ENCODE measurements around the gene ZBED2.

ZBED2 gene

GRCh38 chr3:111603679-111604078, 8.5 kb upstream of the ZBED2 start:
- FAIRE-seq = no peak

DNA sequence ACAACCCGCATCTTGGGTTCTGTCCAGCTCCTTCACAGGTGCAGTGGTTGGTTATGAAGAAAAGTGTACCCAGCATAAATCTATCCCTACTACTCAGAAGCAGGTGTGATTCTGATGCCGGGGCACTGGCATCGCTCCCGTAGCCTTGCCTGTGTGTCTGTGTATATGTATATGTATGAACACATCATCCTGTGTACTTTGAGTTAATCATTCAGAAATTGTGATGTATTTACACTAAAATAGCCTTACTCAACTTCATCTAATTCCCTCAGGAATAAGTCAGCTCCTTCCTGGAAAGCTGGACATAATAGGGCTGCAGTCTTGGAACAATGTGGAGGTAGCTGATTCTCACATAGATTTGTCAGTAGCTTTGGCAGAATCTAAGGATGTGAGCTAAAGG, 6.7 kb upstream of the ZBED2 start:
- no peak for FAIRE-seq

- no peak for FAIRE-seq
These were observed 3.4 kb upstream of the ZBED2 start for GRCh38 chr3:111598552-111598951.

DNA sequence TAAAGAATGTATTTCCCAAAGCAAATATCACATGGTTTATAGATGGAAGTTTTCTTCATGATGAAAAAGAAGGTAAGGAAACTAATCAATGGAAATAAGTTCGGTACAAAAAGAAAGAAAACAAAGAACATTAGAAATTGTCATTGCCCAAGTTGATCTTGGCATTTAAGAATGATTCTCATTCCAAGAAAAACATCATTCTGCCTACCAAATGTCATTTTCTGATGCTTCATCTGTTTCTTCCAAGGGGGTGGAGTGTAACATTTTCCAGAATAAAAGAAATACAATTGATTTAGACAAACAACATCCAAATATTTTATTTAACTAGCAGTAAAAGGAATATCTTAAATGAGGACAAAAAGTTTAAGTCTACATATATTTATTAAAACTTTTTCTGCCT, 3.0 kb upstream of the ZBED2 start:
- no peak for FAIRE-seq

DNA sequence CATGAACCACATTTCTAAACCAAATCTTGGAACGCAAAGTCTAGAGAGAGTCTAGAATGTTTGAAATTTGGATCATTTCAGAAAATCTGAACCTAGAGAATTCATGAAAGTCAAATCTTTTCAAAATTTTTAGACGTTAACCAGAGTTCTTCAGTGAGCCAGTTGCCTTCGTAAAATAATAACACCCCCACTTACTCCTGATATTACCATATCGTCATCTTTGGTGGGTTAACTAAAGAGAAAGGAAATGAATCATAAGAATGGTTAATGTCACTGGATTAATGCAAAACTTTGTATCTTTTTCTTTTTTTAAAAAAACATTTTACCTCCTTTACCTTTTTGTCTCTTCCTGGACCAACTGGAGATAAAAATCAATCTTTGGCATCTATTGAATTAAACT, 1.2 kb upstream of the ZBED2 start:
- no peak for FAIRE-seq

DNA sequence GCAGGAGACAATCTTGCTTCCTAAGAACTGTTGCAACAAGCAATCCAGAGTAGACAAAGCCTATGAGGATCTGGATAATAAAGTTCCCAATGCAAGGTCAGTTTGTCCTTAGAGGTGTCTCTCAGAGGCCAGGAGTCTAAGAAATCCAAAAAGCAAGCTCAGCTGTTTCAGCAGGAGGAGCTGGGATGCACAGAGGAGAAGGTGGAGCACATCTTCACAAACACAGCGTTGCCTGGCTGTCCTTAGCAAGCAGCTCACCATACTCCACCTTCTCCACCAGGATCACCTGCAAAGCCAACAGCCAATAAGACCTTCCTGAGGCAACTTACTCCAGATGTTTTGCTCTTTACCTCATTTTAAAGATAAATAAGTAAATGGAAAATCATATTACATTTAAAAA, 365 bp downstream of the ZBED2 start:
- no peak for FAIRE-seq

GRCh38 chr3:111594205-111594604, 941 bp downstream of the ZBED2 start:
- FAIRE-seq = no peak

GRCh38 chr3:111593666-111594065, 1.5 kb downstream of the ZBED2 start:
- no peak for FAIRE-seq

GRCh38 chr3:111592936-111593335, 2.2 kb downstream of the ZBED2 start:
- FAIRE-seq = no peak

DNA sequence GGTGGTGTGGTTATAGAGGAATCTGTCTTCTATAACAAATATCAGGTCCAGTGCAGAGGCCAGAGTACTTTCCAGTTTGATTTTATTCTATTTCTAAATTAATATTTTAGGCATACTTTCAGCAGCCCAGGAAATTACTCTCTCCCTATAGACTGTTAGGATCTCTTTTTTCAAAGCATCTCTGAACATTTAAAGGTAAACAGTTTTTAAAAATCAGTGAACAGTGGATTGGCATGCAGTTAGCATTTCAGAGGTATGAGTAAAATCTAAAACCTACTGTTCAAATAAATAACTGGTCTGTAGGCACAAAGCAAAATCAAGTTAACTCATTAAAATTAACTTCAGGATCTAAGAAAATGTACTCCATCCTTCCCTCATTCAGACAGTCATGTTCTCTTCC, 3.0 kb downstream of the ZBED2 start:
- FAIRE-seq = no peak

GRCh38 chr3:111591555-111591954, 3.6 kb downstream of the ZBED2 start:
- no peak for FAIRE-seq

GRCh38 chr3:111590143-111590491, 5.0 kb downstream of the ZBED2 start:
- no peak for FAIRE-seq

DNA sequence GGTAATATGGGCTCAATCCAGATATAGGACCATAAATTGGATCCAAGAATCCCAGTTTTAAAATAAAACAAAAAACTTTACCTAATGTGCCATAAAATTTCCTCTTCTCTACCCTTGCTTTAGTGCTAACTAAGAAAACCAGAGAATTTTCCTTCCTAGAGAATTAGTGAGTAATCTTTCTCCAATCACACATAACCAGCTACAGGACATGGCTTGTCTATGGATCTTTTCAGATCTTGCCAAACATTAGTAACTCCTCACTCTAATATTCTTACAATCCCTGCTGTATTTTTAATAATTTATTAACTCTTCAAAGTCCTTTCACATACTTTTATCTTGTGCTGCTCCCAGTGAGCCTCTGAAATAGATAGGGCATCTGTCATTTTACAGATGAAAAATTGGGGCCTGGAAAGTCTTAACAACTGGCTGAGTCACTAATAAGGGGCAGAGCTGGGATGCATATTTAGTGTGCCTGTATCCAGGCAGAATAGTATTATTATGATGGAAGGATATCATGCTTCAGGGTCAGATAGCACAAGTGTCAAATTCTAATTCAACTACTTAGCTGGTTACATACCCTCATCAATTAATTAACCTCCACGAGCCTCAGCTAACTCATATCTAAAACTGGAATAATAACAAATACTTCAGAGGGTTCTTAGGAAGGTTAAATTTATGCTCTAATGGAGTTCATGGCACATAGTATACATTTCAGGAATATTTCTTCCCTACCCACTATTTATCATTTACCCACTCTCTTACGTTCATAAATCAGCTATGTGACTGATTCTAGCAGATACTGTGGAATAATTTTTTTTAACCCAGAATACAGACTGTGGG, 5.6 kb downstream of the ZBED2 start:
- FAIRE-seq = no peak

DNA sequence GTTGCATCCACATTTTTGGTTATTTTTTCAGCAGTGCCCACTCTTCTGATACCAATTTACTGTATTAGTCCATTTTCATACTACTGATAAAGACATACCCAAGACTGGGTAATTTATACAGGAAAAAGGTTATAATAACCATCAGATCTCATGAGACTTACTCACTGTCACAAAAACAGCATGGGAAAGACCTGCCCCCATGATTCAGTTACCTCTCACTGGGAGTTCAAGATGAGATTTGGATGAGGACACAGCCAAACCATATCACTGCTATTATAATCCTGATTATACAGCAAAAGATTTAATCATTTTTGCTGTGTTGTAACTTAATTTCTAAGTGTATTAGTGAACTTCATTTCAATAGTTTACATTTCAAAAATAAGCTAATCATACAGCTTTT, 6.6 kb downstream of the ZBED2 start:
- no peak for FAIRE-seq

GRCh38 chr3:111585217-111585616, 9.9 kb downstream of the ZBED2 start:
- FAIRE-seq = no peak

DNA sequence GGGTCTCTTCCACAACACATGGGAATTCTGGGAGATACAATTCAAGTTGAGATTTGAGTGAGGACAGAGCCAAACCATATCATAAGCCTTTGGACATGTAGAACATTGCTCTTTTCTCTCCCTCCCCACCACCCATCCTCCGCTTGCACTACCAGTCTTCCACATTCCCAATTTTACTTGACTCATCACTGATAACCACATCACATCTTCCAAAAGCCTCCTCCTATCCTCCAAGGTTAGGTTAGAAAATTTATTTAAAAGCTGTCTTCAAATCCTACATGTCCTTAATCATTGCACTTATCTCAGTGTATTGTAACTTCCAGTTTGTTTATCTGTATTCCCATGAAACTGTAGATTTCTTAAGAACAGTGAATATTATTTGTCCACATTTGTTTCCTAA, 10.4 kb downstream of the ZBED2 start:
- no peak for FAIRE-seq

DNA sequence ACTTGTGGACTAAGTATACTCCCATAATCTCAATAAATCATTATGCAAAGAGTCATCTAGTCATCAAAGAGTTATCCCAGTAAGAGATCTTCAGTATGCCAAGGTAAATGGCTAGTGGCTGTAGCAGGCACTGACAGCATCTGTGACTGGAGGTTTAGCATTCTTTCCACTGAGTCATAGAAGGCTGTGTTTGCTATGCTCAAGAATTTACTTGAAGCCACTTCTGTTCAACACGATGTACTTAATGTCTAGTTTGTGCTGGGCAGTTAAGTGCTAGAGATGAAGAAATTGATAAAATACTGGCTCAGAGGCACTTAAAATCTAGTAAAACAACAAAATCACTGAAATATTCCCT, 13.0 kb downstream of the ZBED2 start:
- no peak for FAIRE-seq

DNA sequence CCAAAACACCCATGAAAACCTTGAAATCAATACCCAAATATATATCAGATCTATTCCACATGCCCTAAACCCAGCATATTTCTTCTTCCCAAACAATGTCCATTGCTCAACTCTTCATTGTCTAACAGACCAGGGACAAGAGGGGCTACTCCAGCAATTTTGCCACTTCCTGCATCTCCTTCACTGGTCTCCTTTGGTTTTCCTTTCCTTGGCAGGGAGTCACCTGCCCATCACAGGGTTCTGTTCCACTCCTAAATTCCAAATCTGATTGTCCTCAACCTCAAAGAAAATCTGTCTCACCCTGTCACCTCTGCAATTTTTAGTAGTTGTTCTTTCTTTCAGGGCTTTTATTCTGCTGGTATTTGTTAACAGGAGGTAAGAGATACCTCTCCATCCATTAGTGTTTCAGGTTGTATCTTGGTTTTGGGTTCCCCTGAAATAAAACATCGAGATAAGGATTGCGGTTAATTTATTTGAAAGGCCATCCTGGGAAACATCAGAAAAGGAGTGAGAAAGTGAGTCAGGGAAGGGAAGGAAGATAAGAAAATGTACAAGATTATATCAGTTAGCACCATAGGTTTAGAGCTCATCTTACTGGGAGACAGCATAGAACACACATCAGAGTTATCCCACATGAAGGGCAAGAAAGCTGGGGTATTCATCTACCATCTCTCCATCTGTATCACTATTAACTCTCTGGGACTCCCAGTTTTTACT, 13.6 kb downstream of the ZBED2 start:
- FAIRE-seq = no peak

GRCh38 chr3:111579495-111579894, 15.7 kb downstream of the ZBED2 start:
- FAIRE-seq = no peak

DNA sequence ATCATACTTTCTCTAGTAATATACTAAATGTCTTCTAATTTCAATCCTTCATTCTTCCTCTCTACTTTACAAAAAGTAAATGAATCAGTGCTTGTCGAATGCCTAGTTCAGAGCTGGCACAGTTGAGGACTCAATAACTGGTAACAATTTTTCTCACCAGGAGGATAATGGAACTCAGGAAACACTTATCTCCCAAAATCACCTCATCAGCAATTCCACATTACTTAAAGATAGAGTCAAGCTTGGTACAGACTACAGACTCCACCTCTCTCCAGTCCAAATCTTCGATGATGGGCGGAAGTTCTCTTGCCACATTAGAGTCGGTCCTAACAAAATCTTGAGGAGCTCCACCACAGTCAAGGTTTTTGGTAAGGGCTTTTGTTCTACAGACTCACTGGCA, 16.3 kb downstream of the ZBED2 start:
- FAIRE-seq = no peak

DNA sequence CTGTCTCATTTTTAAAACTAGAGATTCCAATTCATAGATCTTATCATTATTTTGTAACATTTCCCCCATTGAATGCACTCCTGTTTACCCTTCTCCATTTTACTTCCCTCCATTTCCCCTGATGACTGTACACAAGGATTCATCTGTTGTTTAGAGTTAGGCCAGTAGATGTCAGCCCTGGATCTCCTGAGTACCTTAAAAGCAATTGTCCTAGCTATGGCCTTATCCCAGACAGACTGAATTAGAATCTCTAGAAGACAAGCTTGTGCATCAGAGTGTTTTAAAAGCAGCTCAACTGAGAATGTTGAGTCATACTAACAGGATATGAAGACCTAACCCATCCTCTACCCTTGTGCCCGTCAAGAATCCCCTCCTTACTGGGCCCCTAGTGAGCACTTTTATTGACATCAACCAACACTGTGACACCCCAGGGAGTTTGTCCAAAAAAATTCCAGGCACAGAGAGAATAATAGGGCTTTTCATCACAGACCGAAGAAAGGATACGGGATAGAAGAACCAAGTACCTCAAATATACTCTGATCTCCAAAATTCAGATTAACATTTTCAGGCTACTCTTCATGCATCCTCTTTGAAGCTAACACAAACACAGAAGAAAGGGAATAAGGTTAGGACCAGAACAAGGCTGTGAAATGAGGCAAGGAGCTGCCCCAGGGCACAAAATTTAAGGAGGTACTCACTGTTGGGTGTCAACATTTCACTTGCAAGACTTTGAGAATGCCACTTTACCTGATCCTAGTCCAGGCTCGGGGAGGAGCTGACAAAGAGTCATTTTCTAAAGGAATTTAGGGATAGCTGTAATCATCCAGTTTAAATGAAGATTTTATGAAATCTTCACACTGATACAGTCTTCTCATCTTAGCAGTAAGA, 17.1 kb downstream of the ZBED2 start:
- FAIRE-seq = no peak

DNA sequence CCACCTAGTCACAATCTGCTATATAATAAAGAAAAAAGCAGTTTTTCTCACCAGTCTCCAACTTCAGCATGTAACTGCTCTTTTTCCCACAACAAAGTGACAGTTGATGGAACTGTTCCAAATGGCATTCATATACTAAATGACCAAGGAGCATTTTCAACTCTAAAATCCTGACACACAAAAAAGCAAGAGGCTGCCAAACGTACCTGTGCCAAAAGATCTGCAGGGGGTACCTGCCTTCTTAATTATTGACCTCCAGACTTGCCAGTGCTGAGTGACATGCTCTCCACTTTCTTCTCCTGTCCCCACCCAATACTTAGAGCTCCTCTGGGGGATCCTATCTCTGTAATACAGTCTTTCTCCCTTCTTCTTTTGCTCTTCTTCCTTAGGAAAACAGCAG, 18.0 kb downstream of the ZBED2 start:
- no peak for FAIRE-seq

DNA sequence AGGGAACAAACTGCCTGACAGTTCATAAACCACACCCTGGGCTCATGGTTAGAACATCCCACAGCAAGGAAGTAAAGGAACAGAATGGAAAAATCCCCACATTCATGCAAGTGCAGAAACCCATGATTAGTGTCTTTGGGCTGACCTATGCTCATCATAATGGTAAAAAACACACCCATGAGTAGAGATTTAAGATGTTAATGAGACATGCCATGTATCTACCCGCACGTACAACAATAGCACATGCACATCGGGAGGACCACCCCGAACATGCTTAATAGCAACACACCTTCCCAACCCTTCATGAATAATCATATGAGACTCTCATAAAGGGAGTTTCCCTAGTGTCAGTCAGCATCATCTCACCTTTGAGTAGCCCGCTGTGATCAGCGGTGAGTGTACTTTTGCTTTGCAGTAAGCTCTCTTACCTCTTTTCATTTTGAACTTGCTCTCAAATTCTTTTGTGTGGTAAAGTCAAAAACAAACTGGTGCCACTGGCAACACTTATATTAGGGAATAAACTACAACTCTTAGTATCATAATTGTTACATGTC, 23.2 kb downstream of the ZBED2 start:
- FAIRE-seq = no peak
